Tibial nerve (tissue), 4 donors: ENCODE results near the gene PNPLA7.
"Not testable (repeated sequence)": the region's sequence is repeated elsewhere in the genome, so short reads cannot be mapped to it uniquely, and the experiment has no call there.

Source experiments
- CTCF ChIP-seq, 5 experiments: fragments of 200-600 bp in 3 of 5; fragments of 450-650 bp in 2 of 5; sonication (generic) in 3 of 5; IDR thresholded peaks; one replicate each; pipeline ENCODE4 v1.5.1; 2016 to 2019; ENCODE audit warnings: antibody characterized with exemption in 5 of 5, mild to moderate bottlenecking in 3 of 5, moderate library complexity in 2 of 5
- EP300 ChIP-seq, 2 donors: sonication (generic); formaldehyde crosslinking; IDR thresholded peaks; one replicate each; pipeline ENCODE4 v1.6.1; 2017; ENCODE audit warnings: antibody characterized with exemption in 2 of 2, mild to moderate bottlenecking in 1 of 2
- POLR2A ChIP-seq, 2 donors: fragments of 450-650 bp; IDR thresholded peaks; one replicate each; pipeline ENCODE4 v1.6.1; 2017; ENCODE audit warnings: antibody characterized with exemption in 2 of 2, mild to moderate bottlenecking in 2 of 2, moderate library complexity in 2 of 2

DNA sequence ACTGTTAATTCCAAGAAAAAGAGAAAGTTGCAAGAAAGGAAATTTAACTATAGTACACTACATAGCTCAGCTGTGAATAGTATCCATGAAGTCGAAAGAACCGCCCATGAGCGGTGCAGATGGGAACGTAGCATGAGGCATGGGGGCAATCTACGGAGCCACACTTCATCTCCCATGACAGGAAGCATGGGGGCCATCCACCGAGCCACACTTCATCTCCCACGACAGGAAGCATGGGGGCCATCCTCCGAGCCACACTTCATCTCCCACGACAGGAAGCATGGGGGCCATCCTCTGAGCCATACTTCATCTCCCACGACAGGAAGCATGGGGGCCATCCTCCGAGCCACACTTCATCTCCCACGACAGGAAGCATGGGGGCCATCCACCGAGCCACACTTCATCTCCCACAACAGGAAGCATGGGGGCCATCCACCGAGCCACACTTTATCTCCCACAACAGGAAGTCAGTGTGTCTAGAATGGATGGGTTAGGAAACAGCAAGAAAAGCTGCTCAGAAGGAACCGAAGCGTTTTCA, 13.5 kb downstream of the PNPLA7 start:
- not testable (repeated sequence) for TF ChIP-seq CTCF, POLR2A, EP300 (IDR thresholded peaks at IDR 0.05)
